ENCODE data around the gene SYMPK. TPM values are rescaled to one million over a fixed set of nuclear protein-coding genes. Genes with fewer than 3 reads are reported as not detected.

The SYMPK gene
- total RNA-seq, 1 donor from 2014 or later, result 70.6 TPM

DNA sequence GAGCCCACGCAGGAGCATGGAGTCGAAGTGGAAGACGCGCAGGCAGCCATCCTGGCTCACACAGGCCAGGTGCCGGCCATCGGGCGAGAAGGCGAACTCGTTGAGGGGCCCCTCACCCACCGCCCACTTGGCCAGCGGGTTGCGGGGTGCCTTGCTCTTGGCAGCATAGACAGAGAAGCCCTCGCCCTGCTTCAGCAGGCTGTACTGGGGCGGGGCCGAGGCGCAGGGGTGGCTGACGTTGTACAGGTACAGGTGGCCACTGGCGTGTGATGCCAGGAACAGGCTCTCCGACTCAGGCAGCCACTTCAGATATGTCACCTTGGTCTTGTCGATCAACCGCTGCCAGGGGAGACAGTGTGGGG, 76.4 kb downstream of the SYMPK start:
- Histone ChIP-seq H3K4me1 (peaks cover 9% of the 10 kb centered on the region), H3K27ac (no peak overlapping the region), H3K9me3 (no peaks in the 10 kb centered on the region), H3K36me3 (peaks cover 36% of the 10 kb centered on the region), H3K4me3 (no peak overlapping the region), H3K27me3 (no peaks in the 10 kb centered on the region)
- TF ChIP-seq, protein P1, sequence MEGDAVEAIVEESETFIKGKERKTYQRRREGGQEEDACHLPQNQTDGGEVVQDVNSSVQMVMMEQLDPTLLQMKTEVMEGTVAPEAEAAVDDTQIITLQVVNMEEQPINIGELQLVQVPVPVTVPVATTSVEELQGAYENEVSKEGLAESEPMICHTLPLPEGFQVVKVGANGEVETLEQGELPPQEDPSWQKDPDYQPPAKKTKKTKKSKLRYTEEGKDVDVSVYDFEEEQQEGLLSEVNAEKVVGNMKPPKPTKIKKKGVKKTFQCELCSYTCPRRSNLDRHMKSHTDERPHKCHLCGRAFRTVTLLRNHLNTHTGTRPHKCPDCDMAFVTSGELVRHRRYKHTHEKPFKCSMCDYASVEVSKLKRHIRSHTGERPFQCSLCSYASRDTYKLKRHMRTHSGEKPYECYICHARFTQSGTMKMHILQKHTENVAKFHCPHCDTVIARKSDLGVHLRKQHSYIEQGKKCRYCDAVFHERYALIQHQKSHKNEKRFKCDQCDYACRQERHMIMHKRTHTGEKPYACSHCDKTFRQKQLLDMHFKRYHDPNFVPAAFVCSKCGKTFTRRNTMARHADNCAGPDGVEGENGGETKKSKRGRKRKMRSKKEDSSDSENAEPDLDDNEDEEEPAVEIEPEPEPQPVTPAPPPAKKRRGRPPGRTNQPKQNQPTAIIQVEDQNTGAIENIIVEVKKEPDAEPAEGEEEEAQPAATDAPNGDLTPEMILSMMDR (IDR thresholded peaks at IDR 0.05), result no peak
- DNase-seq, result no peak
- no peak for ATAC-seq
- intact Hi-C loops (cut with DNase I), result no loop called here

DNA sequence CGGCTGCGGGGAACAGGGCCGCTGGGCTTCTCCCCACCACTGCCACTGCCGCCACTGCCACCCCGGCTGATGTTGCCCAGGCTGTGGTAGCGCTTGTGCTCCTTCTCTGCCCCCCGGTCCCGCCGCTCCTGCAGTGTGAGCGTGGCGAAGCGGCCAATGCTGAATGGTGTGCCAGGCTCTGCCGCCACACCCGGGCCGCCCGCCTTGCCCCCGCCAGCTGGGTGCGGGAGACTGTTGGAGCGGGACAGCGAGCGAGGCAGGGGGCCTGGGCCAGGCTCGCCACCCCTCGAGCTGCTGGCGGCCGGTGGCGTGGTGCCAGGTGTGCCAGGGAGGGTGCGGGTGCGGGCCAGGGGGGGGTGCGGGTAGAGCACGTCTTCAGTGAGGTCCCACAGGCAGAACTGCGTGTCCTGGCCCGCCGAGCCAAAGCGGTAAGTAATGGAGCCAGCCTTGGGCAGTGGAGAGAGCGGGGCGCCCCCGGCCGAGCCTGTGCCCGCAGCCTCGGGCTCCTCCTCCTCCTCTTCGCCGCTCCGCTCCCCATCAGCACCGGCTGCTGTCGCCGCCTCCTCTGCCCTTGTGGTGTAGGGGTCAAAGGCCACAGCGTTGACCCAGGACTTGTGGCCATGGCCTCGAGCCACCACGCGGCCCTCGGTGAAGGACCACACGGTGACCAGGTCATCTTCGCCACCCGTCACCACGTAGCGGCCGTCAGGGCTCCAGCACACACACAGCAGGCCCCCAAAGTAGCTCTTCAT, 77.0 kb downstream of the SYMPK start:
- no peak for DNase-seq
- Histone ChIP-seq H3K4me1 (peaks cover 9% of the 10 kb centered on the region), H3K36me3 (peaks cover 36% of the 10 kb centered on the region), H3K27ac (no peak overlapping the region), H3K9me3 (no peaks in the 10 kb centered on the region), H3K27me3 (no peaks in the 10 kb centered on the region), H3K4me3 (no peak overlapping the region)
- TF ChIP-seq, protein P1 (IDR thresholded peaks at IDR 0.05), result no peak
- intact Hi-C loops (cut with DNase I), result no loop called here
- ATAC-seq, result no peak

DNA sequence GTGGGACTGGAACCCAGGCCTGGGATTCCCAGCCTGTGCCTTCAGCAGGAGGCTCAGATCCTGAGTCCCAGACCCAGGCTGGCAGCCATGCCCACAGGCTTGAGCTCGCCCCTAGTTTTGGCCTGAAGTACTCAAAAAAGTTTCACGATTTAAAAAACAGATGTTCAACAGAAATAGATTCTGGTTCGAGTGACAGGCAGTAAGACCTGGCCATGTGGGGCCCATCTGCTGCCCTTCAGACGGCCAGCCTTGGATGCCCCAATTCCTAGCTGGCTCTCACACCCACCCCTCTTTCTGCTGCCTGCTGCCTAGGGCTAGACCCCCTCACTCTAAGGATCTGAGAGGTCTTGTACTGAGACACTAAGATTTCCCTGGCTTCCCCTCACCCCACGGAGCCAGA, 77.8 kb downstream of the SYMPK start:
- Histone ChIP-seq H3K27me3 (no peaks in the 10 kb centered on the region), H3K4me3 (no peak overlapping the region), H3K27ac (peak overlapping the region; percentile 73), H3K36me3 (peaks cover 31% of the 10 kb centered on the region), H3K9me3 (no peaks in the 10 kb centered on the region), H3K4me1 (peaks cover 10% of the 10 kb centered on the region)
- intact Hi-C loops (cut with DNase I), result no loop called here
- TF ChIP-seq, protein P1 (IDR thresholded peaks at IDR 0.05), result no peak
- ATAC-seq (no peak), DNase-seq (no peak)

DNA sequence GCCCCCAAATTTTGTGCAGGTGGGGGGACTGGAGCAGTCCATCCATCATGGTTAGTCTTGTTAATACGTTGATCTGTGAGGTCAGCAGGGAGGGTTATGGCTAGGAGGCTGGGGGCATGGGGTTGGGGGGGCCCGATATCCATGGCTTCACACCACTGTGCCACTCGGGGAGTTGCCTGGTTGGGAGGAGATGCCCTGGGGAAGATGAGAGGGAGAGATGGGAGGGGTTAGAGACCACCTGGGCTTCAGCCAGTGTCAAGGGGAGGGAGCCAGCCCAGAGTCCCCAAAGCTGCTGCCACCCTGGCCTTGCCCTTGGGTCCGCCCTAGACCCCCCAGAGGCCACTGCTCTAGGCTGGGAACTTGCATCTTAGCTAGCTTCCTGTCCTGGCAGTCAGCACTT, 78.9 kb downstream of the SYMPK start:
- Histone ChIP-seq H3K27me3 (no peaks in the 10 kb centered on the region), H3K9me3 (no peaks in the 10 kb centered on the region), H3K27ac (peak overlapping the region; percentile 73), H3K36me3 (peaks cover 22% of the 10 kb centered on the region), H3K4me1 (peaks cover 19% of the 10 kb centered on the region), H3K4me3 (no peak overlapping the region)
- intact Hi-C loops (cut with DNase I), result no loop called here
- DNase-seq (no peak), ATAC-seq (no peak)
- TF ChIP-seq, protein P1 (IDR thresholded peaks at IDR 0.05), result no peak

DNA sequence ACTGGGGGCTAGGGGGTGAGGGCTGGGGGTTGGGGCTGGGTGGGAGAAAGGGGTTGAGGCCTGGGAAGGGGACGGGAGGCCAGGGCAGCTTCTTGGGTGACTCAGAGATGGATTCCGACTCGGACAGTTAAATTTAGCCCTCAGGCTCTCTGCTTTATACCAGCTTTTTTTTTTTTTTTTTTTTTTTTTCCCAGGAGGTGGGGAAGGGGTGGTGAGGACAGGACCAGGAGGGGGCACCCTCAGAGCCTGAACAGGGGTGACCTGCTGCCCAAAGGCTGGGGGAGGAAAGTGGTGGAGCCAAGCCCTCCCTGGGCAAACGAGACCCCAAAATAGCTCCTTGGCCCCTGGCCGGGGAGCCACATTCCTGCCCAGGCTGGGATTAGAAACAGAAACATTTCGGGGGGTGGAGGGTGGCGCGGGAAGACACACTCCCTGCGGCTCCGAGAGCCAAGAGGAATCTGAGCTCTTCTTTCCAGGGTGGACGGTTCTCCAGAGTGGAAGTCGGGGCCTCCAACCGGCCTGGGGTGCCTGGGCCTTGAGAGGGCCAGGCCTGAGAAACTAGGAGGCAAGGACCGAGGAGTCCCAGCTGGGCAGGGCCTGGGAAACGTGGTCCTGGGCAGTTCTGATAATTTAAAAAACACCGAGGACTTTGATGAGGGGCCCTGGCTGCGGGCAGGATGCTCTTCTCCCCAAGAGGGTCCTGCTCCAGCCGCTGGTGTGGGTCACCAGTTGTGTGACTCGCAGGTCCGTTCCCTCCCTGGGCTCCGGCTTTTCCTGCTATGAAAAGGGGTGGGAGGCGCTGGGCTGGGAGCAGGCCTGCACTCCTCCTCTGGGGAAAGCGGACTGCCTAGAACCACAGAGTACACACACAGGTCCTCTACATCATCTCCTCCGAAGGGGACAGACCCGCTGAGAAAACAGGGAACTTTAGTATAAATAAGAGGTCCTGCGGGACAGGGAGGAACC, 79.8 kb downstream of the SYMPK start:
- H3K4me1 ChIP-seq, result peaks cover 22% of the 10 kb centered on the region
- H3K36me3 ChIP-seq, result peaks cover 12% of the 10 kb centered on the region
- H3K9me3 ChIP-seq, result no peaks in the 10 kb centered on the region
- H3K27ac ChIP-seq, result peak overlapping the region; percentile 73
- ATAC-seq (no peak), DNase-seq (no peak)
- intact Hi-C loops (cut with DNase I), result no loop called here
- TF ChIP-seq, protein P1 (IDR thresholded peaks at IDR 0.05), result no peak
- H3K27me3 ChIP-seq, result no peaks in the 10 kb centered on the region
- H3K4me3 ChIP-seq, result peak overlapping the region; percentile 56

All from upper lobe of right lung (tissue), 1 donor.